Mesenchymal stem cell (in vitro differentiated cells and primary cell): Measurements from ENCODE around the gene KDF1.

Experiments used
- DNase-seq: peaks from one replicate; pipeline ENCODE4 v3.0.0-alpha.2; 2013
- H2AFZ ChIP-seq: one replicate; pipeline ENCODE4 v1.6.1; 2013; ENCODE audit warnings: low read depth, mild to moderate bottlenecking, control low read depth, inconsistent platforms, low read length, moderate library complexity
- H2AK5ac ChIP-seq: 2 replicates; pipeline ENCODE4 v1.6.1; 2013; ENCODE audit warnings: low read length, moderate library complexity, mild to moderate bottlenecking, inconsistent platforms; ENCODE audit not compliant: severe bottlenecking
- H2BK120ac ChIP-seq: one replicate; pipeline ENCODE4 v1.6.1; 2013; ENCODE audit warnings: low read depth, mild to moderate bottlenecking, inconsistent platforms, low read length, moderate library complexity
- H2BK12ac ChIP-seq, 2 experiments: one replicate each; pipeline ENCODE4 v1.6.1; 2013; ENCODE audit warnings: inconsistent platforms in 2 of 2, low read length in 2 of 2, mild to moderate bottlenecking in 2 of 2, moderate library complexity in 2 of 2, control low read depth in 1 of 2
- H2BK15ac ChIP-seq: one replicate; pipeline ENCODE4 v1.6.1; 2013; ENCODE audit warnings: mild to moderate bottlenecking, low read depth, inconsistent platforms; ENCODE audit not compliant: poor library complexity, severe bottlenecking
- H2BK5ac ChIP-seq: 2 replicates; pipeline ENCODE4 v1.6.1; 2013; ENCODE audit warnings: low read depth, mild to moderate bottlenecking, low read length, control low read depth, inconsistent platforms; ENCODE audit not compliant: poor library complexity, severe bottlenecking
- H3K14ac ChIP-seq, 2 experiments: one replicate each; pipeline ENCODE4 v1.6.1; 2013; ENCODE audit warnings: inconsistent platforms in 2 of 2, low read length in 2 of 2, control low read depth in 1 of 2, mild to moderate bottlenecking in 1 of 2, moderate library complexity in 1 of 2
- H3K18ac ChIP-seq, 2 experiments: one replicate each; pipeline ENCODE4 v1.6.1; 2013; ENCODE audit warnings: inconsistent platforms in 2 of 2, low read length in 2 of 2, control low read depth in 1 of 2, low read depth in 1 of 2, mild to moderate bottlenecking in 1 of 2
- H3K23ac ChIP-seq, 2 experiments: one replicate each; pipeline ENCODE4 v1.6.1; 2013; ENCODE audit warnings: inconsistent platforms in 2 of 2, low read length in 2 of 2, mild to moderate bottlenecking in 2 of 2, moderate library complexity in 2 of 2, control low read depth in 1 of 2
- H3K27ac ChIP-seq: 2 replicates; pipeline ENCODE4 v1.5.1; 2013; ENCODE audit warnings: mild to moderate bottlenecking, moderate library complexity, low read length, control low read depth, inconsistent platforms; ENCODE audit not compliant: poor library complexity, severe bottlenecking
- H3K27me3 ChIP-seq, 2 experiments: 2 replicates each; pipeline versions ENCODE4 v1.6.1 to v1.7.0; 2013; ENCODE audit warnings: low read length in 2 of 2, mild to moderate bottlenecking in 2 of 2, moderate library complexity in 2 of 2, control low read depth in 1 of 2, inconsistent platforms in 1 of 2; ENCODE audit not compliant: control insufficient read depth in 1 of 2, insufficient read depth in 1 of 2
- H3K36me3 ChIP-seq, 2 experiments: 2 replicates each; pipeline versions ENCODE4 v1.6.1 to v1.7.0; 2013; ENCODE audit warnings: low read length in 2 of 2, control low read depth in 1 of 2, inconsistent platforms in 1 of 2, low read depth in 1 of 2, mild to moderate bottlenecking in 1 of 2; ENCODE audit not compliant: insufficient read depth in 2 of 2, control insufficient read depth in 1 of 2
- H3K4ac ChIP-seq, 2 experiments: one replicate each; pipeline ENCODE4 v1.6.1; 2013; ENCODE audit warnings: inconsistent platforms in 2 of 2, low read length in 2 of 2, mild to moderate bottlenecking in 2 of 2, moderate library complexity in 2 of 2, control low read depth in 1 of 2, low read depth in 1 of 2
- H3K4me1 ChIP-seq: 2 replicates; pipeline ENCODE4 v1.6.1; 2013; ENCODE audit warnings: low read depth, low read length, control low read depth; ENCODE audit not compliant: control insufficient read depth, insufficient read depth
- H3K4me2 ChIP-seq: 2 replicates; pipeline ENCODE4 v1.6.1; 2013; ENCODE audit warnings: low read length, mild to moderate bottlenecking, inconsistent platforms; ENCODE audit not compliant: poor library complexity, severe bottlenecking
- H3K4me3 ChIP-seq, 2 experiments: 2 replicates each; pipeline versions ENCODE4 v1.5.1 to v1.7.0; 2013; ENCODE audit warnings: low read length in 2 of 2, mild to moderate bottlenecking in 2 of 2, control low read depth in 1 of 2, low read depth in 1 of 2; ENCODE audit not compliant: insufficient read depth in 1 of 2
- H3K79me1 ChIP-seq: replicated peaks from 2 replicates; pipeline ENCODE4 v1.6.1; 2013; ENCODE audit warnings: mild to moderate bottlenecking, control low read depth, low read length, inconsistent platforms; ENCODE audit not compliant: poor library complexity, severe bottlenecking
- H3K9ac ChIP-seq: 2 replicates; pipeline ENCODE4 v1.7.0; 2013; ENCODE audit warnings: mild to moderate bottlenecking, low read length, moderate library complexity
- H3K9me3 ChIP-seq: 2 replicates; pipeline ENCODE4 v1.7.0; 2013; ENCODE audit warnings: mild to moderate bottlenecking, low read length; ENCODE audit not compliant: control insufficient read depth
- H4K8ac ChIP-seq: one replicate; pipeline ENCODE4 v1.6.1; 2013; ENCODE audit warnings: inconsistent platforms, mild to moderate bottlenecking, low read length, moderate library complexity
- H4K91ac ChIP-seq: one replicate; pipeline ENCODE4 v1.6.1; 2013; ENCODE audit warnings: mild to moderate bottlenecking, low read length, inconsistent platforms
- WGBS: methylation state at CpG from one replicate; pipeline ENCODE4 v1.1.7; 2013; ENCODE audit warnings: mixed read lengths; 5-methylcytosine and 5-hydroxymethylcytosine counted together

Gene KDF1

DNA sequence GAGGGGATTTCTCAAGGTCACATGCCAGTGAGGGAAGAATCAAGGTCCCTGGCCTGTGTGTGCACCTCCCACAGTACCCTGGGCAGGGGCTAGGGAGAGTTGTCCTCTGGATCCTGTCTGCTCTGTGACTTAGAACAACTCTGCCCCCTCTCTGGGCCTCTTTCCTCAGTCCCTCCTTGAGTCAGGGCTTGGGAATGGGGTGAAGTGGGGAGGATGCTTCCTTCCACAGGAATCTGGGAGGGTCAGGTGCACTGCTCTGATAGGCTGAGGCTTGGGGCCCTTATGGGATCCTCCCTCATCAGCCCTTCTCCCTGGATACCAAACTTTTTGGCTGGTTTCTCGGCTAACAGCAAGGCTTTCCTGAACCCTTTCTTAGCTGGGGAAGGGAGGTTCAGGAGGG is 35.8 kb upstream of the KDF1 start:
- peak overlapping the region in 1 of 2 experiments; percentile 90 for H3K4me3 ChIP-seq
- peak overlapping the region; percentile 71 for H3K4me2 ChIP-seq
- H3K9me3 ChIP-seq, result no peaks in the 10 kb centered on the region
- no peak overlapping the region for H2BK5ac ChIP-seq
- H3K4ac ChIP-seq, result no peak overlapping the region
- H3K79me1 ChIP-seq, result no peaks in the 10 kb centered on the region
- H3K36me3 ChIP-seq, result no peaks in the 10 kb centered on the region
- no peak overlapping the region for H3K23ac ChIP-seq
- H4K91ac ChIP-seq, result peak overlapping the region; percentile 47
- no peaks in the 10 kb centered on the region for H3K27me3 ChIP-seq
- H2AK5ac ChIP-seq, result peak overlapping the region; percentile 5
- H3K9ac ChIP-seq, result peak overlapping the region; percentile 30
- no peak overlapping the region for H2BK120ac ChIP-seq
- H4K8ac ChIP-seq, result peak overlapping the region; percentile 13
- no peak overlapping the region for H3K14ac ChIP-seq
- no peak overlapping the region for H2AFZ ChIP-seq
- H3K27ac ChIP-seq, result peak overlapping the region; percentile 41
- H2BK12ac ChIP-seq, result peak overlapping the region in 1 of 2 experiments; percentile 30
- H2BK15ac ChIP-seq, result no peak overlapping the region
- H3K18ac ChIP-seq, result no peak overlapping the region
- peaks cover 56% of the 10 kb centered on the region for H3K4me1 ChIP-seq
- 70% methylated on average over 1 of the region's 1 CpG for WGBS
- DNase-seq, result peak; percentile 61

DNA sequence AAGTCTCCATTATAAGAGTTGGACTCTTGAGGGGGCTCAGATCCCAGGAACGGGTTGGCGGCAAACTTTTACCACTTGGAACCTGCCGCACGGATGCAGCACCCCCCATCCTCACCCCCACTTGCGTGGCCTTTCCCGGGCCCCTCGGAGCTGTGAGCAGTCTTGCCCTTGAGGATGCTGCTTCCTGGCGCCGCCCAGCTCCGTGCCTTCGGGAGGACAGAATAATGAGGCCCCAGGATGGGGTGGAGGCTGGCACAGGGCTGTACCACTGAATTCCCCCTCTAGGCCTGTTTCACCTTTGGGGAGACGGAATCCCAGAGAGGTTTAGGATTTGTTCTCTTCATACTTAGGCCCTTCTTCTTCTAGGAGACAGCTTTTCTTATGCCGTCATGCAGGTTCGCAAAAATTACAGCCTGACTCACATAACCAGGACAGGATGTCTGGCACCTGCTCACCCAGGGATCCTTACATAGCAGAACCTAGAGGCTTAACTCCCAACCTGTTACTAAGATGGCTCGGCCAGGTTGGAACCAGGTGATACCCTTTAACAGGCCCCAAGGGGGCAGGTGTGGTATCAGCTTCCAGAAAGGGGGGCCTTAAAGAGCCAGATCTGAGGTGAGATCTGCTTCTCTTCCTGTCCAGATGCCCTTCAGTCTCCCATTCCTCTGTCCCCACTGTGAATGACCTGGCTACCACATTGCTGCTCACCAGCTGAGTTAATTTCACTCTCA is 34.7 kb upstream of the KDF1 start:
- H3K4me3 ChIP-seq, result peak overlapping the region; percentile 86 to 90
- H3K9ac ChIP-seq, result peak overlapping the region; percentile 83
- H3K79me1 ChIP-seq, result no peaks in the 10 kb centered on the region
- H3K4ac ChIP-seq, result peak overlapping the region; percentile 76 to 83
- peak overlapping the region; percentile 44 for H3K4me2 ChIP-seq
- H3K27me3 ChIP-seq, result no peaks in the 10 kb centered on the region
- no peak overlapping the region for H4K91ac ChIP-seq
- 18% methylated on average over 13 of the region's 15 CpGs for WGBS
- peaks cover 54% of the 10 kb centered on the region for H3K4me1 ChIP-seq
- peak overlapping the region in 1 of 2 experiments; percentile 15 for H3K23ac ChIP-seq
- H2BK5ac ChIP-seq, result peak overlapping the region; percentile 26
- H2BK15ac ChIP-seq, result peak overlapping the region; percentile 35
- no peaks in the 10 kb centered on the region for H3K9me3 ChIP-seq
- peak overlapping the region; percentile 84 to 91 for H3K18ac ChIP-seq
- H3K14ac ChIP-seq, result peak overlapping the region in 1 of 2 experiments; percentile 76
- H3K36me3 ChIP-seq, result no peaks in the 10 kb centered on the region
- H2AFZ ChIP-seq, result no peak overlapping the region
- H3K27ac ChIP-seq, result peak overlapping the region; percentile 41
- H2BK120ac ChIP-seq, result peak overlapping the region; percentile 64
- H2AK5ac ChIP-seq, result no peak overlapping the region
- H4K8ac ChIP-seq, result peak overlapping the region; percentile 27
- no peak for DNase-seq
- peak overlapping the region; percentile 12 to 31 for H2BK12ac ChIP-seq

DNA sequence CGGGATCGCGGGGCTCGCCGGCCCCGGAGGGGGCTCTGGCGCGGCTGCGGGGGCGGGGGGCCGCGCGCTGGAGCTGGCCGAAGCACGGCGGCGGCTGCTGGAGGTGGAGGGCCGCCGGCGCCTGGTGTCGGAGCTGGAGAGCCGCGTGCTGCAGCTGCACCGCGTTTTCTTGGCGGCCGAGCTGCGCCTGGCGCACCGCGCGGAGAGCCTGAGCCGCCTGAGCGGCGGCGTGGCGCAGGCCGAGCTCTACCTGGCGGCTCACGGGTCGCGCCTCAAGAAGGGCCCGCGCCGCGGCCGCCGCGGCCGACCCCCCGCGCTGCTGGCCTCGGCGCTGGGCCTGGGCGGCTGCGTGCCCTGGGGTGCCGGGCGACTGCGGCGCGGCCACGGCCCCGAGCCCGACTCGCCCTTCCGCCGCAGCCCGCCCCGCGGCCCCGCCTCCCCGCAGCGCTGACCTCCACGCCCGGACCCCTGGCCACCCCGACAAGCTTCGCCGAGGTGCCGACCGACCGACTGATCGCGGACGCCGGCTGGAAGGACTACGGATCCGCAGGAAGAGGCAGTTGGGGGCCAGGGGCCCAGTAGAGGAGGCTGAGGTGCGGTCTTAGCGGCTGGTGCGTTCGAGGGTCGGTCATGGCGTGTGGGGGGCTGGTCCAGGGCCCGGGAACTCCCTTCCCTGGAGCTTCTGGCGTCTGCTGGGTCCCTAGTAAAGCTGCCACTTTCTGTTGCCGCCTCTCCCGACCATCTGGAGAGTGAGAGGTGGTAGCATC is 33.9 kb upstream of the KDF1 start:
- no peak for DNase-seq
- peaks cover 49% of the 10 kb centered on the region for H3K4me1 ChIP-seq
- H2AK5ac ChIP-seq, result no peak overlapping the region
- H3K4me2 ChIP-seq, result peak overlapping the region; percentile 44
- H3K9ac ChIP-seq, result peak overlapping the region; percentile 83
- H3K27ac ChIP-seq, result peak overlapping the region; percentile 41
- H2BK120ac ChIP-seq, result peak overlapping the region; percentile 64
- H2BK5ac ChIP-seq, result peak overlapping the region; percentile 26
- peak overlapping the region; percentile 76 to 83 for H3K4ac ChIP-seq
- H3K36me3 ChIP-seq, result no peaks in the 10 kb centered on the region
- H3K27me3 ChIP-seq, result no peaks in the 10 kb centered on the region
- H3K18ac ChIP-seq, result peak overlapping the region; percentile 84 to 91
- peak overlapping the region; percentile 66 to 81 for H3K23ac ChIP-seq
- H3K4me3 ChIP-seq, result peak overlapping the region; percentile 86 to 90
- no peaks in the 10 kb centered on the region for H3K79me1 ChIP-seq
- under 1% methylated on average over 63 of the region's 97 CpGs for WGBS
- peak overlapping the region in 1 of 2 experiments; percentile 76 for H3K14ac ChIP-seq
- no peaks in the 10 kb centered on the region for H3K9me3 ChIP-seq
- H4K91ac ChIP-seq, result peak overlapping the region; percentile 58
- no peak overlapping the region for H2AFZ ChIP-seq
- peak overlapping the region; percentile 43 for H4K8ac ChIP-seq
- peak overlapping the region in 1 of 2 experiments; percentile 81 for H2BK12ac ChIP-seq
- peak overlapping the region; percentile 44 for H2BK15ac ChIP-seq
